Gastroesophageal sphincter (tissue), 3 donors: ENCODE results near the gene SCO2.

Source experiments
- EP300 ChIP-seq: sonication (generic); formaldehyde crosslinking; IDR thresholded peaks from one replicate; pipeline ENCODE4 v1.6.1; 2017; ENCODE audit warnings: antibody characterized with exemption, mild to moderate bottlenecking
- POLR2A ChIP-seq, 2 donors: fragments of 450-650 bp; IDR thresholded peaks; one replicate each; pipeline ENCODE4 v1.6.1; 2017; ENCODE audit warnings: antibody characterized with exemption in 2 of 2, mild to moderate bottlenecking in 2 of 2, moderate library complexity in 1 of 2
- POLR2AphosphoS5 ChIP-seq: sonication (generic); formaldehyde crosslinking; IDR thresholded peaks from one replicate; pipeline ENCODE4 v1.6.1; 2017; ENCODE audit warnings: antibody characterized with exemption
- TF ChIP-seq, protein P1 (sequence below), 4 experiments: fragments of 200-600 bp in 2 of 4; fragments of 450-650 bp in 2 of 4; sonication (generic) in 1 of 4; IDR thresholded peaks; one replicate each; pipeline ENCODE4 v1.5.1; 2017 to 2019; ENCODE audit warnings: antibody characterized with exemption in 4 of 4, mild to moderate bottlenecking in 2 of 4, moderate library complexity in 2 of 4

GRCh38 chr22:50518606-50519005 is 6.8 kb downstream of the SCO2 start:
- TF ChIP-seq, protein P1, sequence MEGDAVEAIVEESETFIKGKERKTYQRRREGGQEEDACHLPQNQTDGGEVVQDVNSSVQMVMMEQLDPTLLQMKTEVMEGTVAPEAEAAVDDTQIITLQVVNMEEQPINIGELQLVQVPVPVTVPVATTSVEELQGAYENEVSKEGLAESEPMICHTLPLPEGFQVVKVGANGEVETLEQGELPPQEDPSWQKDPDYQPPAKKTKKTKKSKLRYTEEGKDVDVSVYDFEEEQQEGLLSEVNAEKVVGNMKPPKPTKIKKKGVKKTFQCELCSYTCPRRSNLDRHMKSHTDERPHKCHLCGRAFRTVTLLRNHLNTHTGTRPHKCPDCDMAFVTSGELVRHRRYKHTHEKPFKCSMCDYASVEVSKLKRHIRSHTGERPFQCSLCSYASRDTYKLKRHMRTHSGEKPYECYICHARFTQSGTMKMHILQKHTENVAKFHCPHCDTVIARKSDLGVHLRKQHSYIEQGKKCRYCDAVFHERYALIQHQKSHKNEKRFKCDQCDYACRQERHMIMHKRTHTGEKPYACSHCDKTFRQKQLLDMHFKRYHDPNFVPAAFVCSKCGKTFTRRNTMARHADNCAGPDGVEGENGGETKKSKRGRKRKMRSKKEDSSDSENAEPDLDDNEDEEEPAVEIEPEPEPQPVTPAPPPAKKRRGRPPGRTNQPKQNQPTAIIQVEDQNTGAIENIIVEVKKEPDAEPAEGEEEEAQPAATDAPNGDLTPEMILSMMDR (IDR thresholded peaks at IDR 0.05): no peak
- no peak for TF ChIP-seq POLR2AphosphoS5
- no peak for TF ChIP-seq POLR2A (IDR thresholded peaks at IDR 0.05)
- no peak for TF ChIP-seq EP300
